GM12872 (cell line): ENCODE results near the gene FGFRL1.

ENCODE experiments used
- CTCF ChIP-seq: IDR thresholded peaks from 3 replicates; pipeline ENCODE4 v1.5.1; 2011; ENCODE audit warnings: low read depth, mild to moderate bottlenecking, low read length, moderate library complexity; ENCODE audit not compliant: insufficient read depth

The FGFRL1 gene

GRCh38 chr4:1036095-1036494 lies 24.7 kb downstream of the FGFRL1 start:
- no peak for TF ChIP-seq CTCF

GRCh38 chr4:1036976-1037810 lies 25.8 kb downstream of the FGFRL1 start:
- no peak for TF ChIP-seq CTCF

GRCh38 chr4:1038948-1039492 lies 27.6 kb downstream of the FGFRL1 start:
- no peak for TF ChIP-seq CTCF

- TF ChIP-seq CTCF: no peak
These were observed 28.3 kb downstream of the FGFRL1 start for GRCh38 chr4:1039493-1040343.

GRCh38 chr4:1040344-1041146 lies 29.1 kb downstream of the FGFRL1 start:
- no peak for TF ChIP-seq CTCF

- TF ChIP-seq CTCF: no peak
These were observed 29.9 kb downstream of the FGFRL1 start for GRCh38 chr4:1041147-1041935.
